ENCODE results near the gene SPATA12. TPM values are rescaled to one million over a fixed set of nuclear protein-coding genes. Genes with fewer than 3 reads are reported as not detected.

SPATA12 gene
- total RNA-seq = not detected

GRCh38 chr3:57060089-57060821 lies at the start of gene SPATA12:
Gene SPATA12 (plus strand): TSS chr3:57060664. CDS start chr3:57073695, 13,031 bp downstream.
- intact Hi-C loops (cut with micrococcal nuclease) = no loop called here
- peak; percentile 25 for DNase-seq
- no peaks in the 10 kb centered on the region for H3K9me3 Mint-ChIP-seq
- H3K4me3 Mint-ChIP-seq = no peak within 1 kb of the TSS
- no peaks in the 10 kb centered on the region for H3K36me3 Mint-ChIP-seq (ENCODE audit: low read depth)
- H3K27me3 Mint-ChIP-seq (ENCODE audit: low read depth) = peaks cover 7% of the 10 kb centered on the region
- no peaks in the 10 kb centered on the region for H3K4me1 Mint-ChIP-seq (ENCODE audit: low read depth)
- CTCF ChIA-PET = no interaction called here
- no peak within 1 kb of the TSS for H3K27ac Mint-ChIP-seq

GRCh38 chr3:57011022-57011421 lies 49.4 kb upstream of the SPATA12 start:
- intact Hi-C loops (cut with micrococcal nuclease) = no loop called here
- CTCF ChIA-PET = no interaction called here
- no peak for DNase-seq
- no peak overlapping the region for H3K4me3 Mint-ChIP-seq
- peaks cover 3% of the 10 kb centered on the region for H3K27me3 Mint-ChIP-seq (ENCODE audit: low read depth)
- H3K36me3 Mint-ChIP-seq (ENCODE audit: low read depth) = no peaks in the 10 kb centered on the region
- no peaks in the 10 kb centered on the region for H3K9me3 Mint-ChIP-seq
- H3K27ac Mint-ChIP-seq = no peak overlapping the region
- H3K4me1 Mint-ChIP-seq (ENCODE audit: low read depth) = peaks cover 9% of the 10 kb centered on the region

- peaks cover 3% of the 10 kb centered on the region for H3K27me3 Mint-ChIP-seq (ENCODE audit: low read depth)
These were observed 47.6 kb upstream of the SPATA12 start for GRCh38 chr3:57012847-57013246.

GRCh38 chr3:57015350-57015729 lies 45.1 kb upstream of the SPATA12 start:
- H3K4me1 Mint-ChIP-seq (ENCODE audit: low read depth) = no peaks in the 10 kb centered on the region

More at GRCh38 chr3:57012847-57013246, 47.6 kb upstream of the SPATA12 start:
- Mint-ChIP-seq H3K4me3 (no peak overlapping the region), H3K9me3 (no peaks in the 10 kb centered on the region), H3K27ac (no peak overlapping the region), H3K4me1 (ENCODE audit: low read depth) (peaks cover 1% of the 10 kb centered on the region), H3K36me3 (ENCODE audit: low read depth) (no peaks in the 10 kb centered on the region)
- no peak for DNase-seq
- CTCF ChIA-PET = interaction anchor here (1.0 kb wide), 1 partner anchor 17 kb away, joined by 5 read pairs; no protein-coding TSS in a partner anchor
- intact Hi-C loops (cut with micrococcal nuclease) = no loop called here

GRCh38 chr3:57015912-57016311 lies 44.6 kb upstream of the SPATA12 start:
- no peak overlapping the region for H3K4me3 Mint-ChIP-seq
- no peak for DNase-seq
- H3K4me1 Mint-ChIP-seq (ENCODE audit: low read depth) = no peaks in the 10 kb centered on the region
- H3K27ac Mint-ChIP-seq = no peak overlapping the region
- H3K36me3 Mint-ChIP-seq (ENCODE audit: low read depth) = no peaks in the 10 kb centered on the region
- H3K27me3 Mint-ChIP-seq (ENCODE audit: low read depth) = peaks cover 3% of the 10 kb centered on the region
- CTCF ChIA-PET = interaction anchor here (0.9 kb wide), 1 partner anchor 8 kb away, joined by 4 read pairs; no protein-coding TSS in a partner anchor
- H3K9me3 Mint-ChIP-seq = no peaks in the 10 kb centered on the region
- intact Hi-C loops (cut with micrococcal nuclease) = no loop called here

More at GRCh38 chr3:57015350-57015729, 45.1 kb upstream of the SPATA12 start:
- Mint-ChIP-seq H3K27ac (peak overlapping the region; percentile 3), H3K27me3 (ENCODE audit: low read depth) (peaks cover 3% of the 10 kb centered on the region), H3K36me3 (ENCODE audit: low read depth) (no peaks in the 10 kb centered on the region), H3K9me3 (no peaks in the 10 kb centered on the region), H3K4me3 (no peak overlapping the region)
- no peak for DNase-seq
- intact Hi-C loops (cut with micrococcal nuclease) = no loop called here
- CTCF ChIA-PET = no interaction called here

- no peak overlapping the region for H3K4me3 Mint-ChIP-seq
- H3K9me3 Mint-ChIP-seq = no peaks in the 10 kb centered on the region
- CTCF ChIA-PET = no interaction called here
- DNase-seq = no peak
- H3K4me1 Mint-ChIP-seq (ENCODE audit: low read depth) = no peaks in the 10 kb centered on the region
- H3K36me3 Mint-ChIP-seq (ENCODE audit: low read depth) = no peaks in the 10 kb centered on the region
- intact Hi-C loops (cut with micrococcal nuclease) = no loop called here
- H3K27me3 Mint-ChIP-seq (ENCODE audit: low read depth) = peaks cover 3% of the 10 kb centered on the region
- no peak overlapping the region for H3K27ac Mint-ChIP-seq
These were observed 43.0 kb upstream of the SPATA12 start for GRCh38 chr3:57017459-57017845.

- Mint-ChIP-seq H3K27ac (no peak overlapping the region), H3K27me3 (ENCODE audit: low read depth) (peaks cover 3% of the 10 kb centered on the region), H3K9me3 (no peaks in the 10 kb centered on the region), H3K36me3 (ENCODE audit: low read depth) (no peaks in the 10 kb centered on the region), H3K4me1 (ENCODE audit: low read depth) (no peaks in the 10 kb centered on the region), H3K4me3 (no peak overlapping the region)
- DNase-seq = no peak
- CTCF ChIA-PET = interaction anchor here (0.6 to 1.2 kb wide), 2 partner anchors 14 to 22 kb away, joined by 3 to 4 read pairs; no protein-coding TSS in a partner anchor
- intact Hi-C loops (cut with micrococcal nuclease) = no loop called here
These were observed 42.2 kb upstream of the SPATA12 start for GRCh38 chr3:57018246-57018645.

GRCh38 chr3:57019057-57019456 lies 41.4 kb upstream of the SPATA12 start:
- H3K27me3 Mint-ChIP-seq (ENCODE audit: low read depth) = peaks cover 3% of the 10 kb centered on the region
- no peak overlapping the region for H3K27ac Mint-ChIP-seq
- H3K36me3 Mint-ChIP-seq (ENCODE audit: low read depth) = no peaks in the 10 kb centered on the region
- no peaks in the 10 kb centered on the region for H3K9me3 Mint-ChIP-seq
- no peak for DNase-seq
- CTCF ChIA-PET = interaction anchor here (1.2 kb wide), 1 partner anchor 23 kb away, joined by 4 read pairs; no protein-coding TSS in a partner anchor
- no peaks in the 10 kb centered on the region for H3K4me1 Mint-ChIP-seq (ENCODE audit: low read depth)
- intact Hi-C loops (cut with micrococcal nuclease) = no loop called here
- no peak overlapping the region for H3K4me3 Mint-ChIP-seq

- intact Hi-C loops (cut with micrococcal nuclease) = no loop called here
- CTCF ChIA-PET = no interaction called here
- DNase-seq = no peak
These were observed 35.2 kb upstream of the SPATA12 start for GRCh38 chr3:57025237-57025636.

GRCh38 chr3:57026944-57027343 lies 33.5 kb upstream of the SPATA12 start:
- no peak for DNase-seq
- Mint-ChIP-seq H3K9me3 (no peaks in the 10 kb centered on the region), H3K27me3 (ENCODE audit: low read depth) (no peaks in the 10 kb centered on the region), H3K4me1 (ENCODE audit: low read depth) (no peaks in the 10 kb centered on the region), H3K4me3 (no peak overlapping the region), H3K36me3 (ENCODE audit: low read depth) (no peaks in the 10 kb centered on the region), H3K27ac (no peak overlapping the region)
- CTCF ChIA-PET = no interaction called here
- intact Hi-C loops (cut with micrococcal nuclease) = no loop called here

More at GRCh38 chr3:57025237-57025636, 35.2 kb upstream of the SPATA12 start:
- Mint-ChIP-seq H3K4me1 (ENCODE audit: low read depth) (no peaks in the 10 kb centered on the region), H3K4me3 (no peak overlapping the region), H3K27ac (no peak overlapping the region), H3K9me3 (no peaks in the 10 kb centered on the region), H3K36me3 (ENCODE audit: low read depth) (no peaks in the 10 kb centered on the region), H3K27me3 (ENCODE audit: low read depth) (no peaks in the 10 kb centered on the region)

GRCh38 chr3:57029383-57029782 lies 31.1 kb upstream of the SPATA12 start:
- Mint-ChIP-seq H3K4me1 (ENCODE audit: low read depth) (no peaks in the 10 kb centered on the region), H3K36me3 (ENCODE audit: low read depth) (no peaks in the 10 kb centered on the region), H3K9me3 (no peaks in the 10 kb centered on the region), H3K27ac (no peak overlapping the region), H3K27me3 (ENCODE audit: low read depth) (no peaks in the 10 kb centered on the region), H3K4me3 (no peak overlapping the region)
- intact Hi-C loops (cut with micrococcal nuclease) = no loop called here
- CTCF ChIA-PET = interaction anchor here (0.6 kb wide), 1 partner anchor 303 kb away, joined by 3 read pairs; no protein-coding TSS in a partner anchor
- DNase-seq = no peak

- no peaks in the 10 kb centered on the region for H3K36me3 Mint-ChIP-seq (ENCODE audit: low read depth)
- intact Hi-C loops (cut with micrococcal nuclease) = no loop called here
- no peak for DNase-seq
These were observed 30.5 kb upstream of the SPATA12 start for GRCh38 chr3:57029924-57030323.

GRCh38 chr3:57030721-57031120 lies 29.7 kb upstream of the SPATA12 start:
- Mint-ChIP-seq H3K27me3 (ENCODE audit: low read depth) (no peaks in the 10 kb centered on the region), H3K27ac (no peak overlapping the region), H3K9me3 (no peaks in the 10 kb centered on the region), H3K4me3 (no peak overlapping the region), H3K4me1 (ENCODE audit: low read depth) (no peaks in the 10 kb centered on the region), H3K36me3 (ENCODE audit: low read depth) (no peaks in the 10 kb centered on the region)
- CTCF ChIA-PET = no interaction called here
- intact Hi-C loops (cut with micrococcal nuclease) = no loop called here
- DNase-seq = no peak

More at GRCh38 chr3:57029924-57030323, 30.5 kb upstream of the SPATA12 start:
- no peaks in the 10 kb centered on the region for H3K4me1 Mint-ChIP-seq (ENCODE audit: low read depth)
- no peaks in the 10 kb centered on the region for H3K27me3 Mint-ChIP-seq (ENCODE audit: low read depth)
- H3K4me3 Mint-ChIP-seq = no peak overlapping the region
- H3K9me3 Mint-ChIP-seq = no peaks in the 10 kb centered on the region
- CTCF ChIA-PET = interaction anchor here (0.6 kb wide), 1 partner anchor 302 kb away, joined by 3 read pairs; no protein-coding TSS in a partner anchor
- no peak overlapping the region for H3K27ac Mint-ChIP-seq

All from activated naive CD4-positive, alpha-beta T cell treated with anti-CD3 and anti-CD28 coated beads for 36 hours (primary cell).